Mononuclear cell (primary cell): ENCODE measurements around the gene SPIRE1. TPM values are rescaled to one million over a fixed set of nuclear protein-coding genes. Genes with fewer than 3 reads are reported as not detected.
"Not testable (repeated sequence)": the region's sequence is repeated elsewhere in the genome, so short reads cannot be mapped to it uniquely, and the experiment has no call there.

Experiments used
- H3K27me3 ChIP-seq: 2 replicates; pipeline ENCODE4 v1.6.0; 2011; ENCODE audit warnings: low read length, control low read depth; ENCODE audit not compliant: insufficient read depth
- H3K4me1 ChIP-seq: 2 replicates; pipeline ENCODE4 v1.5.1; 2011; ENCODE audit warnings: mild to moderate bottlenecking, low read length, control low read depth; ENCODE audit not compliant: insufficient read depth
- H3K4me3 ChIP-seq: 2 replicates; pipeline ENCODE4 v1.5.1; 2011; ENCODE audit warnings: mild to moderate bottlenecking, low read length, moderate library complexity
- H3K9me3 ChIP-seq: 2 replicates; pipeline ENCODE4 v1.5.1; 2011; ENCODE audit warnings: low read depth, mild to moderate bottlenecking, control low read depth, low read length
- total RNA-seq: library from RNA; depleted of rRNA; stranded (reverse); fragments of >200 nt; gene quantifications from one replicate; pipeline ENCODE4 v1.2.3, GENCODE V29; 2012

SPIRE1 gene
- total RNA-seq, 1 donor: 5.0 TPM

- Histone ChIP-seq H3K4me1 (no peaks in the 10 kb centered on the region), H3K27me3 (no peaks in the 10 kb centered on the region), H3K9me3 (no peaks in the 10 kb centered on the region), H3K4me3 (no peak overlapping the region)
These were observed 138.9 kb downstream of the SPIRE1 start for GRCh38 chr18:12518832-12519531.

GRCh38 chr18:12518326-12518725 lies 139.6 kb downstream of the SPIRE1 start:
- Histone ChIP-seq H3K4me3 (no peak overlapping the region), H3K27me3 (no peaks in the 10 kb centered on the region), H3K9me3 (no peaks in the 10 kb centered on the region), H3K4me1 (no peaks in the 10 kb centered on the region)

GRCh38 chr18:12517142-12517825 lies 140.6 kb downstream of the SPIRE1 start:
- Histone ChIP-seq H3K4me3 (no peak overlapping the region), H3K4me1 (no peaks in the 10 kb centered on the region), H3K9me3 (no peaks in the 10 kb centered on the region), H3K27me3 (no peaks in the 10 kb centered on the region)

- H3K4me1 ChIP-seq: no peaks in the 10 kb centered on the region
- no peaks in the 10 kb centered on the region for H3K9me3 ChIP-seq
- no peak overlapping the region for H3K4me3 ChIP-seq
- no peaks in the 10 kb centered on the region for H3K27me3 ChIP-seq
These were observed 141.8 kb downstream of the SPIRE1 start for GRCh38 chr18:12516049-12516630.

GRCh38 chr18:12515550-12515949 lies 142.4 kb downstream of the SPIRE1 start:
- Histone ChIP-seq H3K27me3 (no peaks in the 10 kb centered on the region), H3K9me3 (no peaks in the 10 kb centered on the region), H3K4me3 (no peak overlapping the region), H3K4me1 (no peaks in the 10 kb centered on the region)

GRCh38 chr18:12507007-12507406 lies 150.9 kb downstream of the SPIRE1 start:
- Histone ChIP-seq H3K4me3 (no peak overlapping the region), H3K9me3 (no peaks in the 10 kb centered on the region), H3K27me3 (no peaks in the 10 kb centered on the region), H3K4me1 (no peaks in the 10 kb centered on the region)

- no peaks in the 10 kb centered on the region for H3K27me3 ChIP-seq
- no peaks in the 10 kb centered on the region for H3K9me3 ChIP-seq
- H3K4me1 ChIP-seq: no peaks in the 10 kb centered on the region
- H3K4me3 ChIP-seq: no peak overlapping the region
These were observed 156.9 kb downstream of the SPIRE1 start for GRCh38 chr18:12500986-12501385.

- no peaks in the 10 kb centered on the region for H3K27me3 ChIP-seq
These were observed 160.1 kb downstream of the SPIRE1 start for GRCh38 chr18:12497839-12498238.

GRCh38 chr18:12497296-12497695 lies 160.6 kb downstream of the SPIRE1 start:
- Histone ChIP-seq H3K27me3 (no peaks in the 10 kb centered on the region), H3K4me3 (no peak overlapping the region), H3K4me1 (no peaks in the 10 kb centered on the region), H3K9me3 (no peaks in the 10 kb centered on the region)

More at GRCh38 chr18:12497839-12498238, 160.1 kb downstream of the SPIRE1 start:
- Histone ChIP-seq H3K4me1 (no peaks in the 10 kb centered on the region), H3K9me3 (no peaks in the 10 kb centered on the region), H3K4me3 (no peak overlapping the region)

GRCh38 chr18:12492907-12493306 lies 165.0 kb downstream of the SPIRE1 start:
- Histone ChIP-seq H3K27me3 (no peaks in the 10 kb centered on the region), H3K4me3 (no peak overlapping the region), H3K9me3 (no peaks in the 10 kb centered on the region), H3K4me1 (no peaks in the 10 kb centered on the region)

GRCh38 chr18:12491611-12492435 lies 166.1 kb downstream of the SPIRE1 start:
- no peak overlapping the region for H3K4me3 ChIP-seq

GRCh38 chr18:12485479-12486105 lies 172.3 kb downstream of the SPIRE1 start:
- H3K27me3 ChIP-seq: no peaks in the 10 kb centered on the region
- H3K9me3 ChIP-seq: no peaks in the 10 kb centered on the region
- no peak overlapping the region for H3K4me3 ChIP-seq
- no peaks in the 10 kb centered on the region for H3K4me1 ChIP-seq

More at GRCh38 chr18:12491611-12492435, 166.1 kb downstream of the SPIRE1 start:
- Histone ChIP-seq H3K4me1 (no peaks in the 10 kb centered on the region), H3K9me3 (no peaks in the 10 kb centered on the region), H3K27me3 (no peaks in the 10 kb centered on the region)

- H3K27me3 ChIP-seq, H3K4me1 ChIP-seq, H3K9me3 ChIP-seq, H3K4me3 ChIP-seq: not testable (repeated sequence)
These were observed 176.0 kb downstream of the SPIRE1 start for GRCh38 chr18:12481915-12482314.

- Histone ChIP-seq H3K4me1 (no peaks in the 10 kb centered on the region), H3K27me3 (no peaks in the 10 kb centered on the region), H3K4me3 (no peak overlapping the region), H3K9me3 (no peaks in the 10 kb centered on the region)
These were observed 177.9 kb downstream of the SPIRE1 start for GRCh38 chr18:12479982-12480381.
